ENCODE measurements around the gene SH2D4B. TPM values are rescaled to one million over a fixed set of nuclear protein-coding genes. Genes with fewer than 3 reads are reported as not detected.
A peak's percentile ranks its signal among the peaks of the same experiment; 100 is the strongest.

Gene SH2D4B
- total RNA-seq, 4 donors from 2014 or later: not detected

DNA sequence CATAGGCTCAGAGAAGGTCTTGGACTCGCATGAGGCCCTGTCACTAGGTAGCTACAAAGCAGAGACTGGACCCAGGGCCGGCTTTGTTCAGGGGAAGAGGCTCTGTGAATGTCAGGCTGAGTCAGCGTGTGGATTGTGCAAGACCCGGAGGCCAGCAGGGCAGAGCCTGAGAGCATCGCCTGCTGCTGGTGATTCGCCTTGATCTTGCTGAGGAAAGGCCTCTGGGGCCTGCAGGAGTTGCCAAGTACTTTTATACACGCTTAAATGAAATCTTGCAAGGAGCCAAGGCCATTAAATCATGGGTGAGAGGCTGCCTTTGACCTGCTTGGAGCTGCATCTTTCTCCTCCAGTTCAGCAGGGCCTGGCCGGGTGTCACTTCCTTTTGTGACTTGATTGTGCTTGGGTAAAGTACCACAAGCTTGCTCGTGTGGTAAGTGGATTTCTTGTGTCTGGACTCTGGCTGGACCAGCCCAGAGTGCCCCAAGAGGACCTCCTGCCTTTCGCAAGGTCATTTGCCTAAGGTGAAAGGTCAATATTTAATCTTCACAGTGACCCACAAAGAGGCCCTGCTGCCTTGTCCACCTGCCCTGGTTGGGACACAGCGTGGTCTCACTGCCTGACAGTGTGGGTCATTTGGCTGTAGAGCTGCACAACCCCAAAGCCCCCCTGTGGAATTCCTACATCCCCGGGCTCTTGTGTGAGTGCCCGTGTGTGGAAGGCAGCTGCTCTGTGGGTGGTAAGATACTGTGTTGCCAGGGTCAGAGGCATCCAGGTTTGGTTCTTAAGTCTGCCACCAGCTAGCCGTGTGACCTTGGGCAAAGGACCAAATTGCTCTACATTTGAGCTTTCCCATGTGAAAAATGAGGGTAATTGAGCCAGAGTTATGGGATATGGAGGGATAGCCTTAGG is 38.6 kb upstream of the SH2D4B start:
- Histone ChIP-seq H3K27ac (peak overlapping the region; percentile 70 to 96 (median 82)), H3K4me3 (no peak overlapping the region), H3K27me3 (no peaks in the 10 kb centered on the region), H3K9me3 (peaks cover 0 to 6% (median 0%) of the 10 kb centered on the region in 4 donors), H3K4me1 (peaks cover 9 to 100% (median 91%) of the 10 kb centered on the region in 4 donors), H3K36me3 (peaks cover 0 to 5% (median 0%) of the 10 kb centered on the region in 3 donors)
- peak; percentile 93 to 95 for DNase-seq (ENCODE audit: low spot score in 2 of 2)
- TF ChIP-seq, protein P1, sequence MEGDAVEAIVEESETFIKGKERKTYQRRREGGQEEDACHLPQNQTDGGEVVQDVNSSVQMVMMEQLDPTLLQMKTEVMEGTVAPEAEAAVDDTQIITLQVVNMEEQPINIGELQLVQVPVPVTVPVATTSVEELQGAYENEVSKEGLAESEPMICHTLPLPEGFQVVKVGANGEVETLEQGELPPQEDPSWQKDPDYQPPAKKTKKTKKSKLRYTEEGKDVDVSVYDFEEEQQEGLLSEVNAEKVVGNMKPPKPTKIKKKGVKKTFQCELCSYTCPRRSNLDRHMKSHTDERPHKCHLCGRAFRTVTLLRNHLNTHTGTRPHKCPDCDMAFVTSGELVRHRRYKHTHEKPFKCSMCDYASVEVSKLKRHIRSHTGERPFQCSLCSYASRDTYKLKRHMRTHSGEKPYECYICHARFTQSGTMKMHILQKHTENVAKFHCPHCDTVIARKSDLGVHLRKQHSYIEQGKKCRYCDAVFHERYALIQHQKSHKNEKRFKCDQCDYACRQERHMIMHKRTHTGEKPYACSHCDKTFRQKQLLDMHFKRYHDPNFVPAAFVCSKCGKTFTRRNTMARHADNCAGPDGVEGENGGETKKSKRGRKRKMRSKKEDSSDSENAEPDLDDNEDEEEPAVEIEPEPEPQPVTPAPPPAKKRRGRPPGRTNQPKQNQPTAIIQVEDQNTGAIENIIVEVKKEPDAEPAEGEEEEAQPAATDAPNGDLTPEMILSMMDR (IDR thresholded peaks at IDR 0.05): peak in 2 of 5 experiments; percentile 13 to 26
- TF ChIP-seq POLR2A (IDR thresholded peaks at IDR 0.05) (peak in 1 of 2 donors; percentile 17), EP300 (IDR thresholded peaks at IDR 0.05) (peak; percentile 66 to 97)
- WGBS, 2 donors: 10 to 18% methylated on average over 13 of the region's 14 CpGs

DNA sequence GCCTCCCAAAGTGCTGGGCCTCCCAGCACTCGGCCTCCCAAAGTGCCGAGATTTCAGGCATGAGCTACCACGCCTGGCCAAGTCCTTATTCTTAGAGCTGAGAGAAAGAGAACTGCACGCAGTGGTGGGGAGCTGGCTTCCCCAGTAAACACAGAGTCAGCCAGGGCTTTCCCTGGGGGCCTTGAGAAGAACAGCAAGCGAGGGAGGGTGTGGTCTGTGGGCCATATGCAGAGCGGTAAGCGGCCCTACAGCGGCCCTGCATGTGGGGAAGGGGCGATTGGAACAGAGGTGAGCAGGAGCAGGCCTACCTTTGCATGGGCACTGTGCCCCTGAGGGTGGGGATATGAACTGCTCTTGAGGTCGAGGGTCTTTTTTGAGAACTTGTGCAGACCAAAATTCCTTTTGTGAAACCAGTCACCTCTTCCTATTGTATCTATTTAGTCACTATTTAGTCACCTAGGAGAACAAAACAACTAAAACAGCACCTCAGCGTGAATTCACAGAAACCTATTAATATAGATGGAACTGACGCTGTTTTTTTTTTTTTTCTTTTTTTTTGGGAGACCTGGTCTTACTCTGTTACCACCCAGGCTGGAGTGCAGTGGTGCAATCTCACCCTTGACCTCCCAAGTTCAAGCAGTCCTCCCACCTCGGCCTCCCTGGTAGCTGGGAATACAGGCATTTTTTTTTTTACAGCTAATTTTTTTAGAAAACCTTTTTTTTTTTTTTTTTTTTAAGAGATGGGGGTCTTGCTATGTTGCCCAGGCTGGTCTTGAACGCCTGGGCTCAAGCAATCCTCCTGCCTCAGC is 36.9 kb upstream of the SH2D4B start:
- Histone ChIP-seq H3K27me3 (no peaks in the 10 kb centered on the region), H3K4me1 (peaks cover 9 to 100% (median 91%) of the 10 kb centered on the region in 4 donors), H3K4me3 (no peak overlapping the region), H3K27ac (peak overlapping the region; percentile 41 to 96 (median 82)), H3K9me3 (peaks cover 0 to 6% (median 0%) of the 10 kb centered on the region in 4 donors), H3K36me3 (peaks cover 0 to 5% (median 0%) of the 10 kb centered on the region in 3 donors)
- DNase-seq (ENCODE audit: low spot score in 2 of 2): peak; percentile 58 to 76
- 52 to 67% methylated on average over 14 of the region's 14 CpGs for WGBS, 2 donors
- TF ChIP-seq, protein P1 (IDR thresholded peaks at IDR 0.05): peak in 3 of 5 experiments; percentile 9 to 45 (median 22)
- TF ChIP-seq EP300 (IDR thresholded peaks at IDR 0.05) (peak in 1 of 2 donors; percentile 20), POLR2A (IDR thresholded peaks at IDR 0.05) (no peak)

DNA sequence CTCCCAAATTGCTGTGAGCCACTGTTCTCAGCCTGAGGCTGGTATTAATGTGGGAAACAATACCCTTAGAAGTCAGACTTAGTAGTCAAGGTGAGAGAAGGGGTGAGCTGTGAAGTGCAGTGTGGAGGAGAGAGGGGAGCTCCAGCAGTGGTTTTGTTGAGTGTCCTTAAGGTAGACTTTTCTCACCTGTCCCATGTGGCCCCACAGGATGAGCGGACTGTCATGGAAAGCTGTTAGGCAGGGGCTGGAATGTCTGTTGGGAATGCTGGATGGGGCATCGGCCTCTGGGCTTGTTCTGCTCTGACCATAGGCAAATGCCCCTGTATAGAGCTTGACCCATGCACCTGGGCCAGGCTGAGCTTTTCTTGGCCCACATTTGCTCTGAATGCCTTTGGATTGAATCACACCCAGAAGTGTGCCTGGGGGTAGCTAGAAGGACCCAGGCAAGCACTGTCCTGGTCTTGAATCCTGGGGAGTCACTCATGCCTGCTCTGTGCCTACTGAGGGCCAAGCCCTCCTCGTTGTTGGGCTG is 36.3 kb upstream of the SH2D4B start:
- Histone ChIP-seq H3K4me1 (peaks cover 9 to 100% (median 93%) of the 10 kb centered on the region in 4 donors), H3K4me3 (no peak overlapping the region), H3K27ac (peak overlapping the region; percentile 41 to 96 (median 82)), H3K36me3 (peaks cover 0 to 1% (median 0%) of the 10 kb centered on the region in 3 donors), H3K9me3 (peaks cover 0 to 2% (median 0%) of the 10 kb centered on the region in 4 donors), H3K27me3 (no peaks in the 10 kb centered on the region)
- TF ChIP-seq EP300 (IDR thresholded peaks at IDR 0.05) (no peak), POLR2A (IDR thresholded peaks at IDR 0.05) (no peak)
- TF ChIP-seq, protein P1 (IDR thresholded peaks at IDR 0.05): no peak
- no peak for DNase-seq (ENCODE audit: low spot score in 2 of 2)
- 82 to 93% methylated on average over 3 of the region's 3 CpGs for WGBS, 2 donors

DNA sequence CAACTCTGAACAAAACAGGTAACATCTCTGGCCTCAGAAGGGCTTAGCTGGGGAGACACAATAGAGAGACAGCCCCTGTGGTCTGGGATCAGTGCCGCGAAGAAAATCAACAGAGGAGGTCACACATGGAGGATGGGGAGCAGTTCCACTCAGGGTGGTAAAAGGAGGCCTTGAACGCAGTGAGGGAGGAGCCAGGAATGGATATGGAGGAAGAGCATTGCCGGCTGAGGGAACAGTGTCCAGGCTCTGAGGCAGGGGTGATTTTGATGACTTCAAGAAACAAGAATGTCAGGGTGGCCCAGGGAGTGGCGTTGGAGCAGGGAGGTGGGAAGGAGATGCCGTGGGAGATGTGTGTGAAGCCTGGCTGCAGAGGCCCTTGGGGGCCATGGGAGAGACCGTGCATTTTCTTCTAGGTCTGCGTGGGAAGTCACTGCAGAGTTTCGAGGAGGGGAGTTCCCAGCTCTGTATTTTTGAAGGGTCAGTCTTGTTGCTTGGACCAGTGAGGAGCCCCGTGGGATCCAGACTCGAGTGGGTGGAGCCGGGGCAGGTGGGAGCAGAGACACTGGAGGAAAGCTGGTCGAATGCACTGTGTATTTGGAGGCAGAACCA is 35.7 kb upstream of the SH2D4B start:
- peak overlapping the region in 2 of 4 donors; percentile 86 to 96 for H3K27ac ChIP-seq
- WGBS, 2 donors: 57 to 60% methylated on average over 13 of the region's 13 CpGs

More for the DNA sequence above, 35.7 kb upstream of the SH2D4B start:
- DNase-seq (ENCODE audit: low spot score in 2 of 2): no peak
- Histone ChIP-seq H3K4me3 (no peak overlapping the region), H3K36me3 (peaks cover 0 to 5% (median 5%) of the 10 kb centered on the region in 3 donors), H3K27me3 (no peaks in the 10 kb centered on the region), H3K9me3 (no peaks in the 10 kb centered on the region), H3K4me1 (peaks cover 9 to 100% (median 92%) of the 10 kb centered on the region in 4 donors)
- no peak for TF ChIP-seq EP300 (IDR thresholded peaks at IDR 0.05)
- TF ChIP-seq, protein P1 (IDR thresholded peaks at IDR 0.05): no peak
- no peak for TF ChIP-seq POLR2A (IDR thresholded peaks at IDR 0.05)

Data from tibial nerve (tissue), 4 donors.